ENCODE data around the gene TTC19.

- TF ChIP-seq POLR2AphosphoS5 (IDR thresholded peaks at IDR 0.05; ENCODE audit: insufficient read depth, low read depth, low read length) (no peak), CTCF (IDR thresholded peaks at IDR 0.05; ENCODE audit: extremely low read depth in 1 of 2, insufficient read depth in 1 of 2, low read depth in 1 of 2, low read length in 2 of 2) (no peak), POLR2A (IDR thresholded peaks at IDR 0.05; ENCODE audit: low read depth, low read length) (no peak), MYC (IDR thresholded peaks at IDR 0.05; ENCODE audit: low read depth, low read length) (no peak), MAX (IDR thresholded peaks at IDR 0.05; ENCODE audit: insufficient read depth, insufficient read length) (no peak), EZH2 (IDR thresholded peaks at IDR 0.05; ENCODE audit: borderline replicate concordance, low read depth, low read length, severe bottlenecking) (no peak), GATA2 (IDR thresholded peaks at IDR 0.05; ENCODE audit: insufficient read depth, insufficient read length, low read depth, low read length) (no peak), JUN (IDR thresholded peaks at IDR 0.05; ENCODE audit: borderline replicate concordance, insufficient read depth, insufficient read length, low read depth) (no peak)
Observed at GRCh38 chr17:16005636-16006035, 6.0 kb downstream of the TTC19 start.

Measured in endothelial cell of umbilical vein (primary cell).